Measurements from ENCODE around the gene ZACN. TPM values are rescaled to one million over a fixed set of nuclear protein-coding genes. Genes with fewer than 3 reads are reported as not detected.

ZACN gene
- total RNA-seq, 1 donor from 2014 or later: 0.23 TPM

DNA sequence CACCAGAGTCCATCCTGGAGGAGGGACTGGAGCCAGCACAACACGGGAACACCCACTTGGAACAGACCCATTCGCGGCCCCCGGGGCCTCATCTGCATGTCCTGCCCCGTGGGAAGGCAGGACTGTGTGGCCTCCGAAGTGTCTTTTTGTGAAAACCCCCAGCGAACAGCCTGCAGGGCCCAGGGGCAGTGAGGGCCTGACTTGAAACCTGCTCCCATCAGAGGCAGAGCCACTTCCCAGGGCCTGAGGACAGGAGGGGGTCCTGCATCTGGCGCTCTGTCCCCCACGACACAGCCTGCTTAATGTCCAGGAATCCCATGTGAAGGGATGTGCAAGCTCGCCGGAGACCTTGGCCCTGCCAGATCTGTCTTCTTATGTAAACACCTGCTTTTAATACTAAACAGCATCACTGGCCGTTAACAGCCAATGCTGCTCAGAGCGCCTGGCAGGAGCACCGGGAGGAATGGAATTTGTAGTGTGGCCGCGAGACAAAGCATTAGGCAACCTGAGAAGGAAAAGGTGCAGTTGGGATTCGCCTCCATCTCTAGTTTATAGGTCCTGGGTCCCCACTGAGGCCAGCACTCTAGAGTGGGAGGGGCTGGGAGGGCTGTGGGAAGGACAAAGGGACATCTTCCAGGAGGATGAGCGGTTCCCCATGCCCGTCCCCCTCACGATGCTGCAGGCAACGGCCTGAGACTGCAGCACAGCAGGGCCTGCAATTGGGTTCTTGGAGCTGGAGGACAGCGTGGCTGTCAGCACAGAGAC is 42.3 kb upstream of the ZACN start:
- DNase-seq (ENCODE audit: low read depth) (no peak), FAIRE-seq (no peak)
- Mint-ChIP-seq H3K27me3 (ENCODE audit: low read depth, unreplicated experiment) (no peaks in the 10 kb centered on the region), H3K36me3 (ENCODE audit: low read depth, unreplicated experiment) (peaks cover 32% of the 10 kb centered on the region), H3K4me1 (ENCODE audit: low read depth, unreplicated experiment) (no peaks in the 10 kb centered on the region), H3K9me3 (ENCODE audit: unreplicated experiment) (no peaks in the 10 kb centered on the region), H3K27ac (ENCODE audit: unreplicated experiment) (no peak overlapping the region), H3K4me3 (ENCODE audit: unreplicated experiment) (no peak overlapping the region)
- peaks cover 39% of the 10 kb centered on the region for H4K20me1 ChIP-seq (ENCODE audit: insufficient read depth, low read length)
- no peak overlapping the region for H3K4me3 ChIP-seq (ENCODE audit: insufficient read depth, low read depth, low read length)
- no peaks in the 10 kb centered on the region for H3K27me3 ChIP-seq (ENCODE audit: insufficient read depth, low read length)
- H3K9me3 ChIP-seq (ENCODE audit: insufficient read depth, low read depth, low read length): peaks cover 4% of the 10 kb centered on the region
- peaks cover 39% of the 10 kb centered on the region for H3K36me3 ChIP-seq (ENCODE audit: insufficient read depth, low read length)
- H3K4me2 ChIP-seq (ENCODE audit: low read length): no peak overlapping the region
- no peak overlapping the region for H3K27ac ChIP-seq (ENCODE audit: low read depth, low read length)
- H3K9ac ChIP-seq (ENCODE audit: low read length): no peak overlapping the region
- no peak overlapping the region for H2AFZ ChIP-seq (ENCODE audit: low read depth, low read length)
- no peak for TF ChIP-seq EZH2 (IDR thresholded peaks at IDR 0.05; ENCODE audit: insufficient read depth, low read length)
- TF ChIP-seq, protein P1, sequence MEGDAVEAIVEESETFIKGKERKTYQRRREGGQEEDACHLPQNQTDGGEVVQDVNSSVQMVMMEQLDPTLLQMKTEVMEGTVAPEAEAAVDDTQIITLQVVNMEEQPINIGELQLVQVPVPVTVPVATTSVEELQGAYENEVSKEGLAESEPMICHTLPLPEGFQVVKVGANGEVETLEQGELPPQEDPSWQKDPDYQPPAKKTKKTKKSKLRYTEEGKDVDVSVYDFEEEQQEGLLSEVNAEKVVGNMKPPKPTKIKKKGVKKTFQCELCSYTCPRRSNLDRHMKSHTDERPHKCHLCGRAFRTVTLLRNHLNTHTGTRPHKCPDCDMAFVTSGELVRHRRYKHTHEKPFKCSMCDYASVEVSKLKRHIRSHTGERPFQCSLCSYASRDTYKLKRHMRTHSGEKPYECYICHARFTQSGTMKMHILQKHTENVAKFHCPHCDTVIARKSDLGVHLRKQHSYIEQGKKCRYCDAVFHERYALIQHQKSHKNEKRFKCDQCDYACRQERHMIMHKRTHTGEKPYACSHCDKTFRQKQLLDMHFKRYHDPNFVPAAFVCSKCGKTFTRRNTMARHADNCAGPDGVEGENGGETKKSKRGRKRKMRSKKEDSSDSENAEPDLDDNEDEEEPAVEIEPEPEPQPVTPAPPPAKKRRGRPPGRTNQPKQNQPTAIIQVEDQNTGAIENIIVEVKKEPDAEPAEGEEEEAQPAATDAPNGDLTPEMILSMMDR (IDR thresholded peaks at IDR 0.05; ENCODE audit: insufficient read depth, low read depth, low read length): no peak
- no peaks in the 10 kb centered on the region for H3K4me1 ChIP-seq (ENCODE audit: insufficient read depth, low read length)
- no peaks in the 10 kb centered on the region for H3K79me2 ChIP-seq (ENCODE audit: insufficient read depth, low read length)

DNA sequence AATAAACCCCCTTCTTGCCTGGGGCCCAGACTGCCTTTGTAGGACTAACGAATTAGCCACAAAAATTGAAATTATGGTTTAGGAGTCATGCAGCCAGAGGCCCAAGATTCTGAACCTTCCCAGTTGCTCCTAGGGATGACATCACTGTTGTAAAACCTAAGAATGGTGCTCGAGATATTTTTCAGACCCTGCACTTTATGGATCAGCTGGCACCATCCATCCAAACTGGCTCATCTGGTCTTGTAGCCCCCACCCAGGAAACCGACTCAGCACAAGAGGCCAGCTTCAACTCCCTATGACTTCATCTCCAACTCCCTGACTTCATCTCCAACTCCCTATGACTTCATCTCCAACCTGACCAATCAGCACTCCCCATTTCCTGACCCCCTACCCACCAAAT is 40.9 kb upstream of the ZACN start:
- Histone ChIP-seq H3K9ac (ENCODE audit: low read length) (no peak overlapping the region), H2AFZ (ENCODE audit: low read depth, low read length) (no peak overlapping the region), H3K36me3 (ENCODE audit: insufficient read depth, low read length) (peaks cover 49% of the 10 kb centered on the region), H3K9me3 (ENCODE audit: insufficient read depth, low read depth, low read length) (no peaks in the 10 kb centered on the region), H3K79me2 (ENCODE audit: insufficient read depth, low read length) (no peaks in the 10 kb centered on the region), H3K4me2 (ENCODE audit: low read length) (no peak overlapping the region), H3K4me1 (ENCODE audit: insufficient read depth, low read length) (no peaks in the 10 kb centered on the region), H3K27ac (ENCODE audit: low read depth, low read length) (no peak overlapping the region), H4K20me1 (ENCODE audit: insufficient read depth, low read length) (peaks cover 39% of the 10 kb centered on the region), H3K27me3 (ENCODE audit: insufficient read depth, low read length) (no peaks in the 10 kb centered on the region), H3K4me3 (ENCODE audit: insufficient read depth, low read depth, low read length) (no peak overlapping the region)
- H3K36me3 Mint-ChIP-seq (ENCODE audit: low read depth, unreplicated experiment): peaks cover 32% of the 10 kb centered on the region
- DNase-seq (ENCODE audit: low read depth): no peak
- H3K9me3 Mint-ChIP-seq (ENCODE audit: unreplicated experiment): no peaks in the 10 kb centered on the region
- TF ChIP-seq EZH2 (IDR thresholded peaks at IDR 0.05; ENCODE audit: insufficient read depth, low read length): no peak
- TF ChIP-seq, protein P1 (IDR thresholded peaks at IDR 0.05; ENCODE audit: insufficient read depth, low read depth, low read length): no peak
- peak overlapping the region; percentile 67 for H3K27ac Mint-ChIP-seq (ENCODE audit: unreplicated experiment)
- H3K4me1 Mint-ChIP-seq (ENCODE audit: low read depth, unreplicated experiment): no peaks in the 10 kb centered on the region
- no peak overlapping the region for H3K4me3 Mint-ChIP-seq (ENCODE audit: unreplicated experiment)
- FAIRE-seq: no peak
- H3K27me3 Mint-ChIP-seq (ENCODE audit: low read depth, unreplicated experiment): no peaks in the 10 kb centered on the region

DNA sequence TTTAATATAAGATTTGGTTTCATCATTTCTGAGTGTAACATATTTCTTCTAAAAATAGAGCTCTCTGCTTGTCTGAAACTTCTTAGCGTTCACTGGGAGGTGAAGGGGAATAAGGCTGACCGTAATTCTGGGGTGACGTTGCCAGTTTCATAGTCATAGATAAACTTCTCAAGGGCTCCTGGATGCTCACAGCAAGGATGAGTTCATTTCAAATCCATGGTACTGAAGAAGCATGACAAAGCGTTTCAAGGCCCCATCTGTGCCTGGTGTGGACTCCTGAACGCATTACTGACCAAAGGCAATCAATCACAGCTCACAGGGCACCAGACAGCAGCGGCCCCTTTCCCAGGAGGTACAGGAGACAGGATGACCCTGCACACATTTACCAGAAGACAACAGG is 39.9 kb upstream of the ZACN start:
- no peaks in the 10 kb centered on the region for H3K4me1 ChIP-seq (ENCODE audit: insufficient read depth, low read length)
- H3K4me2 ChIP-seq (ENCODE audit: low read length): no peak overlapping the region
- Mint-ChIP-seq H3K9me3 (ENCODE audit: unreplicated experiment) (no peaks in the 10 kb centered on the region), H3K36me3 (ENCODE audit: low read depth, unreplicated experiment) (peaks cover 38% of the 10 kb centered on the region), H3K27me3 (ENCODE audit: low read depth, unreplicated experiment) (no peaks in the 10 kb centered on the region), H3K27ac (ENCODE audit: unreplicated experiment) (no peak overlapping the region), H3K4me1 (ENCODE audit: low read depth, unreplicated experiment) (no peaks in the 10 kb centered on the region), H3K4me3 (ENCODE audit: unreplicated experiment) (no peak overlapping the region)
- FAIRE-seq: no peak
- peaks cover 59% of the 10 kb centered on the region for H3K36me3 ChIP-seq (ENCODE audit: insufficient read depth, low read length)
- peak; percentile 23 for DNase-seq (ENCODE audit: low read depth)
- H3K79me2 ChIP-seq (ENCODE audit: insufficient read depth, low read length): no peaks in the 10 kb centered on the region
- peaks cover 47% of the 10 kb centered on the region for H4K20me1 ChIP-seq (ENCODE audit: insufficient read depth, low read length)
- no peak overlapping the region for H3K9ac ChIP-seq (ENCODE audit: low read length)
- H3K4me3 ChIP-seq (ENCODE audit: insufficient read depth, low read depth, low read length): no peak overlapping the region
- no peak overlapping the region for H3K27ac ChIP-seq (ENCODE audit: low read depth, low read length)
- no peaks in the 10 kb centered on the region for H3K27me3 ChIP-seq (ENCODE audit: insufficient read depth, low read length)
- H3K9me3 ChIP-seq (ENCODE audit: insufficient read depth, low read depth, low read length): no peaks in the 10 kb centered on the region
- TF ChIP-seq EZH2 (IDR thresholded peaks at IDR 0.05; ENCODE audit: insufficient read depth, low read length): no peak
- TF ChIP-seq, protein P1 (IDR thresholded peaks at IDR 0.05; ENCODE audit: insufficient read depth, low read depth, low read length): no peak
- no peak overlapping the region for H2AFZ ChIP-seq (ENCODE audit: low read depth, low read length)

All from astrocyte (in vitro differentiated cells and primary cell).